Left renal cortex interstitium (tissue), 4 donors: ENCODE results near the gene MACO1. TPM values are rescaled to one million over a fixed set of nuclear protein-coding genes. Genes with fewer than 3 reads are reported as not detected.

Source experiments
- DNase-seq, 4 donors: peaks; one replicate each; pipeline ENCODE4 v3.0.0-alpha.2; 2013; ENCODE audit warnings: low read depth in 4 of 4, low spot score in 2 of 4, missing footprints in 1 of 4
- polyA plus RNA-seq, 4 donors: library from polyadenylated mRNA; unstranded; fragments of 120-200 nt; gene quantifications; one replicate each; pipeline ENCODE4 v1.2.1, GENCODE V29; 2013; ENCODE audit not compliant: insufficient read length in 4 of 4

Gene MACO1
- polyA plus RNA-seq, 4 donors: 25.9 to 27.2 (median 26.7) TPM

DNA sequence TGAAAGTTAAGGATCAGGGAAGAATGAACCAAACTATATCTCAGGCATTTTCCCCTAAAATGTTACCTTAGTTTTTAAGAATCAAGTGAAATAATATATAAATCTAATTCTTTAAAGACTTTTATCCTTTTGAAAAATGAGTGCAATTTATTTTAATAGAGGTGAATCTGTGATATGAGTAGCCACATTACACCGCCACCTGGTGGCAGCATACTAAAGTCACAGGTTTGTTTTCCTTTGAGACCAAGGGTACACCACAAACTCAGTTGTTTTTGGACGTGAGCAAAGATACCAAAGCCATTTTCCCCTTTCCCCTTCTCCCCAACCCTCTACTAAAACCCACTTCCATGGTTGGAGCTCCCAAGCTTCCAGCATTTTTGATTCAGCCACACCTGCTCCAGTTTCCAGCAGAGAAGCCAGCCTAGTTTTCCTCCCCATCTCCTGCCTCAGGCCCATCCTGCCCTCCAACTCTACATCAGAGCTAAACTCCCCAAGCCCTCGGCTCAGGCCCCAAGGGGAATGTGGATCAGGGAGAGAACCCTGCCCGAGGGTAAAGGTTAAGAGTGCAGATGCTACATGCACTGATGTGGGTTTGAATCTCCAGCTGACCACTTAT, 89.9 kb downstream of the MACO1 start:
- DNase-seq: no peak

DNA sequence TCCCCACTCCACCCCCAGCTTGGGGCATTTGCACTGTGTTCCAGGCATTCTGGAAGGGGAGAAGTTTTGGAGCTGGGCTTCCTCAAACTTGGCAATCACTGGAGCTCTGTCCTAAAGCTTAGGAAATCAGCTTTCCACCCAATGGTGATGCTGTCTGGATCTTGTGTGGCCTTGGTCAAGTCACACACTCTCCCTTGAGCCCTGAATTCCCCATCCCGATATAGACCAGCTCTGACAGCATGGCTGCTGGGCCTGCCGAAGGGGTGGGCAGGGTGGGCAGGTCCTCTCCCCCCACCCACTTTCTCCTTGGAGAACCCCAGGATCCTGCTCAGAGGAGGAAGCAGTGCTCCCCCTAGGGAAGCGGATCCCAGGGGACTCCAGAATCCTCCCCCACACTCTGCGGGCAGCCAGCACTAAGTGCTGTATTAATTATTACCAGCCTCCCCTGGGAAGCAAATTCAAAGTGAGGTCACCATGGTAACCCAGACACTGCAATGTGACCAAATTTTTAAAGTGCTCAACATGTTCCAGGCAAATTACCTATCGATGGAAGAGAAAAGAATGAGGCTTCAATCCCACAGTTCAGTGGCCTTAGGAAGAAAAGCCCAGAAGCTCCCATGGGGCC, 91.4 kb downstream of the MACO1 start:
- no peak for DNase-seq

DNA sequence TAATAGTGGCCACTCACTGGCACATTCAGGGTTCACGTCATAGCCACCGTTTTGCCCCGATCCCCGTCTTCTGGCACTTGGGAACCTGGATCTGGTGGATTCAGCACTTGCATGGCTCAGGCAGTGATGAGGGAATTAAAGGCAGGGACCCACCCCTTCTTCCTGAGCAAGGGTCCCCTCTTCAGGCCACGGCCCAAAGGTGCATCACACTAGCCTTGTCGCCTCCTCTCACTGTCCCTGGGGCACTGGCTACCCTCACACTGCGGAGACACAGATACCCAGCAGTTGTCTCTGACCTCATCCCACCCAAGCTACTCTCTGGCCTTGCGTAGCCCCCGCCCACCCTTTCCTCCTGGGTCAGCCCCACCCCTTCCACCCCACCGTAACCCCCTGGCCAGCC, 92.8 kb downstream of the MACO1 start:
- DNase-seq: no peak

DNA sequence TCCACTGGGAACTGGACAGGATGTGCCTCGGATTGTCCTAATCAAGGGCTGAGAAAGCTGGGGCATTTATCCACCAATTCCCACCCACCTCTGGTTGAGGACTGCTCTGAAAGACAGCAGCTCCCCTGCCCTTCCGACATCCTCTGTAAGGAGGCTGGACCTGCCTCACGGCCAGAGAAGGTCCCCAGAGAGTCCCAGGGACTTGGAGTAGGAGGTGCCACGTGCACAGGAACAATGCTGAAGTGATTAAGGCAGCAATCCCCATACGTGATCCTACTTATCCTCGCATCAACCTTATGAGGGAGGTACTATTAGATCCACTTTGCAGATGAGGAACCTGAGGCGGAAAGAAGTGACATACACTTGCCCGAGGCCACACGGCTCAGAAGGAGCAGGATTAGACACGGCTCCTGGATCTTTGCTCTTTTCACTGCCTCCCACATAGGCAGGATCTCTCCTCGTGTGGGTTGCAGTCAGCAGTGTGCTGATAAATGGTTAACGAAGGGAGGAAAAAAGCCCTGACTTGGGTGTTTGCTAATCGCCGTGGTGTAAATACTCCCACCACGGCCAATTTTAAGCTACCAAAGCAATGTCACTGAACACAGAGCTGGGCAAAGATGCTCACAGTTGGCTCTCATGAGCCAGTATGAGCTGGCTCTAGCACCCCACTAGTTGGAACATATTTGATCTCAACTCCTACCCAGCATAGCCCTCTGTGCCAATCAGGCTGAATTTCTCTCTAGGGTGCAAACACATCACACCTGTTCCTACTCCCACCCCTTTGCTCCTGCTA, 94.1 kb downstream of the MACO1 start:
- DNase-seq: no peak

DNA sequence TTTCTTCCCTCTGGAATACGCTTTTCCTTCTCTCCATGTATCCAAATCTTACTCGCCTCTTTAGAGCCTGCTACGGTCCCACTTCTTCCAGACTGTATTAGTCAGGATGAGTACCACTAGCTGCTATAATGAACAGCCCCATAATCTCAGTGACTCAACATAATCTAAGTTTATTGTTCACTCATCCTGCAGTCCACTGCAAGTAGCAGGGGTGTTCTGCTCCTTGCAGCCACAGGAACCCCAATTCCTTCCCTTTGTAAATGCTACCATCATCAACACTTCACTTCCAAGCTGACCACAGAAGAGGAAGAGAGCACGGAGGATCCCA, 94.6 kb downstream of the MACO1 start:
- no peak for DNase-seq

DNA sequence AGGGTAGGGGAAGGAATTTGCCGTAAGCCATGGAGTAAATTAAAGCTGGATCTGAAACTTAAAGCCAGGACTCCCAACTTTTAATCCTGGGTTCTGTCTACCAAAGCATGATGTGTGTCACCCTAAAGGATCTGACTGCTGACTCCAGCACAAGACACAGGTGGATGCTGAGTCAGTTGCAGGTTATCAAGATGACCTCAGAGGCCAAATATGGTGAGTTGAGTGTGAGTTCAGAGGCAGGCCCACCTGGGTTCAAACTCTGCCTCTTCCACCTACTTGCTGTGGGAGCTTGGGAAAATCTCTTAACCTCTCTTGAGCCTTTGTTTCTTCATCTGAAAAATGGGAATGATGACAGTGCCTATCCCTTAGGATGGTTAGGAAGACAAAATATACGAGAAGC, 96.1 kb downstream of the MACO1 start:
- no peak for DNase-seq

DNA sequence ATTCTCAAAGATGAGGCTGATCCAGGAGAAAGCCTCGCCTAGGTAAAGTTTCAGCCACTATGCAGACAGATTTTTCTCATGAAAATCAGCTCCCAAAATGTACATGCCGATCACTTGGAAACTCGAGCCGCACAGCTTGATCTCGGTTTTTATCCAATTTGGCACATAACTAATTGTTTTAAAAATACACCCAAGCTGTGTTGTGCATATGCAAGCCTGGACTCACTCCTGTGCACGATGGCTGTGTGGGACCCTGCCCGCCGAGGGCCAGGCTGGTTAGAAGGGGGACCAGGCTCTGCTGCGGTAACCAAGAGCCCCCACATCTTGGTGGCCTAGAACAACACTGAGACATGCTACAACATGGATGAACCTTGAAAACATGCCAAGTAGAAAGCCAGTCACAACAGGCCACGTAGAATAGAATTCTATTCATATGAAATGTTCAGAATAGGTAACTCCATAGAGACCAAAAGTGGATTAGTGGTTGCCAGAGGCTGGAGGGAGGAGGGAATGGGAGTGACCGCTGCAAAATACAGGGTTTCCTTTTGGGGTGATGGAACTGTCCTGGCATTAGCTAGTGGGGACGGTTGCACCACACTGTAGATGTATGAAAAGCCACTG, 96.6 kb downstream of the MACO1 start:
- no peak for DNase-seq

DNA sequence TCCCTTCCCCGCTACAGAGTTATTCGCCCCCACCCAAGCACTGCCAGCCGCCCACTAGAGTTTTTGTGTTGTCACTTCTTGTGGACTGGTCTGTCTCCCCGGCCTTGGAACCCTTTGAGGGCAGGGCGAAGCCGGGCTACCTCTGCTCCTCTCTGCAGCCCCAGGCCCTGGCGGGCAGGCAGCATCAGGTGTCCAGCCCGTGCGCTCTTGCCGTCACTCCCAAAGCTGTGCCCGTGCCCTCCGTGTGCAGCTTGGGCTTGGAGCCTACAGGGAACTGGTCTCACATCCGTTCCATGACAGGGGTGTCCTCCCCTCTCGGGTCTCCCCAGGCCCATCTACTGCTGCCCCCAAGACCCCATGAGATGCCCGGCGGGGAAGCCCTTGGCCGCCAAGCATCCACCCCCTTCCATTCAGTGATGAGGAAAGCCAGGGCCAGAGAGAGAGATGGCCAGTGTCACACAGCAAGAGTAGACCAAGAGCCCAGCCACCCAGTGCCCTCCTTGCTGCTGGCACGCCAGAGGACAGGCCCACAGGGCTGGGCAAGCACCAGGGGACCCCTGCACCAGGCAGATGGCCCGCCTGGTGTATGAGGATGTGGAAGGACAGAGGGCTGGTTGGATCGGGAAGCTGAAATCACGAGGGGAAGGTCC, 97.4 kb downstream of the MACO1 start:
- no peak for DNase-seq

DNA sequence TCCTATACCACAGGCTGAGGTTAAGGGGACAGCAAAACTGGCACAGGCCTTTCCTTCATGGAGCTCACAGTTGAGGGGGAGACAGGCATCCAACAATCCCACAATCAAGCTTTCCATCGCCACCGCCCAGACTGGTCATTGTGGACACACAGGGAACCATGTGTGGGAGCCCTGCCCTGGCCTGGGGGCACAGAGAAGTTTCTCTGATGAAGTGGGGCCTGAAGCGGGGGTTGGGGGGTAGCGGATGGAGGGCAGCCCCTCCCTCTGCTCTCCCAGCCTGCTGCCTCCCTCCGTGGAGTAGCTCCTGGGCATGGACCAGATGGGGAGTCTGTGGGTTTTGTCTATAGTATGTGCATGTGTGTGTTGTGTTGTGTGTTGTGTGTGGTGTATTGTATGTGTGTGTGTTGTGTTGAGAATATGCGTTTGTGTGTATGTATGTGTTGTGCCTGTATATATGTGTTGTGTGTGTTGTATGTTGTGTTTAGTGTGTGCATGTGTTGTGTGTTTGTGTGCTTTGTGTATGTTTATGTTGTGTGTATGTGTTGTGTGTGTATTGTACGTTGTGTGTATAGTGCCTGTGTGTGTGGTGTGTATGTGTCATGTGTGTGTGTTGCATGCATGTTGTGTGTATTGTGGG, 98.3 kb downstream of the MACO1 start:
- no peak for DNase-seq

DNA sequence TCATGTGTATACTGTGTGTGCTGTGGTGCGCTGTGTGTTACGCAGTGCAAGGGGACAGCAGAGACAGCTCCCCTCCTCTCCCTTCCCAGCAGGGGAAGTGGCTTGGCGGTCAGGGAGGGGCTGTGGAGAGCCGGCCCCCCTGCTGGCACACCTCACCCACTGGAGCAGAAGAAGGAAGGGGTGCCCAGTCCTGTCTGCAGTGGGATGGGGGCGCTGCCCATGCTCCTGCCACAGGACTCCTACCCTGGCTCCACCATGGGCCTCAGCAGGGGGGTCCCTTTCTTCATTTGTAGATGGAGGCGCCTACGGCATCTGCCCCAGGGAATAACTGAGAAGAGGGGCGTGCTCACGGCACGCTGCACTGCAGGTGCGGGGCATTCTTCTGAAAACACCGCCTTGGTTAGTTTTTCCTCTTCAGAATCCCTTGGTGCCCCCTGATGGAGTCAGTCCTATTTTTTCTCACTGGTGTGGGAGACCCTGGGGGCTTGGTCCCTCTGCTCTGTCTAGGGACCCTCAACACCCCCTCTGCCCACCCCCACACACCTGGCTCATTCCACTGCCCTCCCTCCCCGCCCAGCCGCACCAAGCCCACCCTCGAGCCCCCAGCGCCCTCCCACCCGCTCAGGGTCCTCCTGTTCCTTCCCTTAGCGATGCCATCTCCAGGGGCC, 99.0 kb downstream of the MACO1 start:
- DNase-seq: no peak

DNA sequence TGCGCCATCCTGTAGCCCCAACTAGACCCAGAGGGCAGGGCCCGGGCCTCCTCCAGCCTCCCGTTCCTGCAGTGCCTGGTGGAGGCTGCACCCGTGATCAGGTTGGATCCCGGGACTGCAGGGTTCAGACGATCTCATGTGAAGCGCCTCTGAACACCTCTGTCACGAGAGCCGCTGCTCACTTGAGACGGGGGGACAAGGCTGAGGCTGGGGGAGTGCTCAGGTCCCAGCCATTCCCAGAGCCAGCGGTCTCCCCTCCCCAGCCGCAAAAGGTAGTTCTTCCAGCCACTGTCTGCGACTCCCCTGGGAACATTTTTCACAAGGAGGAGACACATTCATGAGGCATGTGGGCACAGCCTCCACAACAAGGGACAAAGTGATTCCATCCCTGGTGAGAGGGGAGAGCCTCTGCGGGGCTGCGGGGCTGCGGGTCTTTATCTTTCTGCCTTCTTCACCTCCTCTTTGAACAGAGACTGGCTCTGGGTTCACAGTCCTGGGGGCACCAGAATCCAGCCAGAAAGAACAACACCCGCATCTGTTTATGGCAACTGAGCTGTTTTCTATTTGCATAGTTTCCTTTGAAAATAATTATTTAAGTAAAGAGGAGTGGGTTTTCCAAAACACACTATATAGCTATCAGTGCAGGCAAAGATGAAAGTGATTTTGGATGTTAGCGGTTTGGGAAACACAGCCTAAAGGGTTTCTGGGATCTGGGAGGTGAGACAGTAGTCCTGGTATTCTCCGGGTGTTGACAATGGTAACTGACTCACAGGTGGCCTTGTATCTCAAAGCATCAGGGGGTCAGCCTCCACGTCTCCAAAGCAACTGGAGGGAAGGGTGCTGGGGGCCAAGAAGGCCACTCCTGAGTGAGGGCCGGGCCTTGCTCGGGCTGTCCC, 99.7 kb downstream of the MACO1 start:
- DNase-seq: no peak

DNA sequence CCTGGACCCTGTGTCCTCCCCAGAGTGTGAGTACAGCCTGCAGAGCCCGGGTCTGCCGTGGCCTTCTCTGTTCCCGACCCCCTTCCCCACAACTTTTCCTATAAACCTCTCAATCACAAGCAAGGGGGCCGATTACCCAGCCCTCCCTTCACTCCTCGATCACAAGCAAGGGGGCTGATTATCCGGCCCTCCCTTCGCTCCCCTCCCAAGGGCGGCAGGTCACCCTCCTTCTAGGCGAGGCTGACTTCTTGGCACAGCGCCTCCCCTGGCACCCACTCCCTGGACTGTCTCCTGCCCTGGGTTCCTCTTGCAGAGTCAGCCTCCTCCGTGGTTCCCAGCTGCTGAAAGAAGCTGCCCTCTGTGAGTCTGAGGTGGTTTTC, 100.4 kb downstream of the MACO1 start:
- DNase-seq: no peak

DNA sequence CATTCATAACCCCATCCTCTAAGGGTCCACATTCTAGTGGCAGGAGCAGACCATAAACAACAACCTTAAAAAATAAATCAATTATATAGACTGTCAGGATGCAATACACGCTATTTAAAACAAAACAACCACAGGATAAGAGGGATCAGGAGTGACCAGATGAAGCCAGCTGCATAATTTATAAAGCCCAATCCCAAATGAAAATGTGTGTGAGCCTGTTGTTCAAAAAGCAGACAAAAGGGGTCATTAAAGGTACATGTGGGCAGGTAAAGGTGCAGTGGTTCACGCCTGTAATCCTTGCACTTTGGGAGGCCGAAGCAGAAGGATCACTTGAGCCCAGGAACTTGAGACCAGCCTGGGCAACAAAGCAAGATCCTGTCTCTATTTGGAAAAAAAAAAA, 102.3 kb downstream of the MACO1 start:
- DNase-seq: no peak

DNA sequence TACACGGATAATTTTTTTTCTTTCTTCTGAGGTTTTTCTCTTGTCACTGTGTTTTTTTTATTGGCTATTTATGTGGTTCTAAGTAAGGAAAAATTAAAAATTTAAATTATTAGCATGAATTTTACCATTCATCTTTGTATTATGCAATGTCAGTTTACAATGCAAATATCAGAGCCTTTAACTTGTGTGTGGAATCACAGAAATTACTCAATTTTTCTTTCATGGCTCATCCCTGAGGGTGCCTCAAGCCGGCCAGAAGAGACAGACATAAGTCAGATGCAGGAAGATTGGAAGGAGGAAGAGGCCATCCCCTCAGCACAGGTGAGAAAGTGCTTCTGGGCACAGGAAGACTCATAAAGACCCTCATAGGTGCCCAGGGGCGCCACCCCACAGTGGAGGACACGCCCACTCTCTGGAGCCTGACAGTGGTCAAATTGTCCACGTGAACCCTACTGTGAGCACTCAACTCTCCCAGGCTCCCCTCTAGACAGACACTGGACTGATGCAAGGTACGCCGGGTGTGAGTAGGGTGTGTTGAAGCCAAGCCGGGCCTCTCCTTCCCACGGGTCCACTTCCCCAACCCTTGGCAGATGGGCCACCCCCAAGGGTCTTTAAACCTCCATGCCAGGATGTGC, 103.2 kb downstream of the MACO1 start:
- no peak for DNase-seq

DNA sequence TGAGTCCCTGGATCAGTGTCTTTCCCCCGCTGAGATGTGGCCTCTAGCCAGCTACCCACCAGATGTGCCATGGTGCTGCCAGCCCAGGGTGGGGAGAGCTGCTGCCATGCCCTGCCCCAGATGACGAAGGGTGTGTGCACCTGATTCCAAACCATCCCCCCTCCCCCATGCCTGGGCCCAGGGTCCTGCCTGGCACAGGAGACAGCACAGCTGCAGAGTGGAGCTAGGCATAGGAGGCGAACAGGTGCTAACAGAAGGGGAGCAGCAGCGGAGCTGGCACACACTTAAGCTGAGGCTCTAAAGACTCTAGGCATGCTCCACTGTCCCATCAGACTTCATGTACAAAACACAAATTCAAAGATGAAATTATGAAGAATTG, 103.7 kb downstream of the MACO1 start:
- DNase-seq: no peak

DNA sequence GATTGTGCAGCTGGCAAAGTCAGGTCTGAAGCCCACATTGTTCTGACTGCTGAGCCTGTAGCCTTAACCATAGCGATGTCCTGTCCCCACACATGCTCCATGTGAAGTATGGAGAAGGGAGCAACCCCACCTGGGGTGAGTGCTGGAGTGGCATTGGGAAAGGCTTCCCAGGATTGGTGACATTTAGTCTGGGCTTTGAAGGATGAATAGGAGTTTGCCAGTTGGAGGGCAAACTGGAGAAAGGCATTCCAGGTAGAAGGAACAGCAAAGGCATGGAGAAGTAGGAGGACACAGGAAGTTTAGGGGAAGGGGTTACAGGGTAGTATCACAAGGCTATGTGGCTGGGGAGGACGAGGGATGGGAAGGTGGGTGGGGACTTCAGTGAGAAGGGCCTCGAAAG, 105.4 kb downstream of the MACO1 start:
- no peak for DNase-seq

DNA sequence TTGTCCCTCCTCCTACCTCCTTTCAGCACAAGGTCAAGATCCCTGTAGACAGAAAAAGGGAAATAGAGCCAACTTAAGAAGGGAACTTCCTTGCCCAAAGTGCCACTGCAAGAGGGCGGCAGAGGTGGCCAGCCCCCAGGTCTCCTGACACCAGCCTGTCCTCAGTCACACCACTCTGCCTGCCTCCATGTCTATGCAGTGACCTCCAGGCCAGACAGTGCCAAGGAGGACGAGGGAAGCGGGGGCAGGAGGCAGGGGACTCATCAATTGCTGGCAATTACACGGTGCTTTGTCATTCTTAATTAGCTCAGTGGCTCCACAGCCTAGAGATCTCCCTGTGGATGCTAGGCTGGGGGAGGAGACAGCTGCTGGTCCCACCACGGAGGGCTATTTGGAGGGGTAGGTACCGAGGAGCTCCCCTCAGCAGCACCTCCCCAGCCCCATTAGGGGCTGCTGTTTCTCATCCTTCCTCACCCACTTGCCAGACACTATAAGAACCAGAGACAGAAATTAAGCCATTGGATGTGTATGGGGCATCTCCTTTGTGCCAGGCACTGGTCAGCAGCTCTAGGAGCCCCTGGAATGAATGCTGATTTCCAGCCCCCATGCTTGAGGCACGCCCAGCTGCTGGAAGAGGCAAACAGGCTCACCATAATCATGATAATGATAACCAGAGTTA, 106.6 kb downstream of the MACO1 start:
- DNase-seq: no peak

DNA sequence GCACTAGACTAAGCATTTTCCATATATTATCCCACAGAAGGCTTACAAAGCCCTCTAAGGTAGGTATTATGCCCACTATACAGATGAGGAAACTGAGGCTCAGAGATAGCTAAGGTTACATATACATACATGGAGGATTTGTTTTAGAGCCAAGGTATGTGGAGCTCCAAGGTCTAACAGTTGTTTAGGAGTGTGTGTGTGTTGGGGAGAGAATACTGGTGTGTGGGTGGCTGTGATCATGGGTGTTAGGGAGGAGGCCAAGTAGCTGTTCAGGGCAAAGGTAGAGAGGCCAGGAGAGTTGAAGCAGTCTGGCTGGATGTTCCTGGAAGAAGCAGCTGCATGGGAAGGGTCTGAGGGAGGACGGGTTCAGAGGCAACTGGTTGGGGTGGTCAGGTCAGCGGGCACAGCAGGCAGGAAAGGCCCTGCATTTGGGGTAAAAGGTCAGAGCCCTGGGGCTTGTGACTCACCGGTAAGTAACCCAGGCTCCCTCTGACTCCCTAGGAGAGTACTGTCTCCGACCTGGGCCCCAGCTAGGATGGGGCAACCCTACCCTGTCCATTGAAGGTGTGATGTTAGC, 107.6 kb downstream of the MACO1 start:
- DNase-seq: no peak
